ENCODE data around the gene ASS1. TPM values are rescaled to one million over a fixed set of nuclear protein-coding genes. Genes with fewer than 3 reads are reported as not detected.

ASS1 gene
- 16.6 to 21.5 TPM (median 19.3 TPM) in 5 replicates for total RNA-seq (2022; extraction: Qiagen RNA extraction)

GRCh38 chr9:130444565-130445221 lies at the start of gene ASS1:
Gene ASS1 (plus strand): TSS chr9:130444961. CDS start chr9:130452229, 7,268 bp downstream.

Other genes with a start within 250 kb of the ASS1 start
- gene HMCN2, start 179.2 kb upstream of the ASS1 start, total RNA-seq (2022; extraction: Qiagen RNA extraction), result 0.02 to 0.16 TPM (median 0.10 TPM) in 4 of 5 replicates, not detected in the other
- 42.8 to 61.4 TPM (median 48.4 TPM) in 5 replicates for gene FUBP3, start 134.6 kb downstream of the ASS1 start, total RNA-seq (2022; extraction: Qiagen RNA extraction)
- gene PRDM12, start 219.6 kb downstream of the ASS1 start, total RNA-seq (2022; extraction: Qiagen RNA extraction), result 0.20 to 0.36 TPM (median 0.29 TPM) in 5 replicates
- 45.4 to 84.6 TPM (median 47.7 TPM) in 5 replicates for gene EXOSC2, start 248.8 kb downstream of the ASS1 start, total RNA-seq (2022; extraction: Qiagen RNA extraction)